HG03575 (cell line): ENCODE results near the gene PPP4R1.
"Not testable (repeated sequence)": the region's sequence is repeated elsewhere in the genome, so short reads cannot be mapped to it uniquely, and the experiment has no call there.

Experiments
- ATAC-seq: cut with Tn5 transposase; IDR thresholded peaks from one replicate; pipeline ENCODE4 v1.9.1; 2021; ENCODE audit not compliant: unreplicated experiment, insufficient number of reproducible peaks, low FRiP score; ENCODE audit errors: extremely low read depth

PPP4R1 gene

DNA sequence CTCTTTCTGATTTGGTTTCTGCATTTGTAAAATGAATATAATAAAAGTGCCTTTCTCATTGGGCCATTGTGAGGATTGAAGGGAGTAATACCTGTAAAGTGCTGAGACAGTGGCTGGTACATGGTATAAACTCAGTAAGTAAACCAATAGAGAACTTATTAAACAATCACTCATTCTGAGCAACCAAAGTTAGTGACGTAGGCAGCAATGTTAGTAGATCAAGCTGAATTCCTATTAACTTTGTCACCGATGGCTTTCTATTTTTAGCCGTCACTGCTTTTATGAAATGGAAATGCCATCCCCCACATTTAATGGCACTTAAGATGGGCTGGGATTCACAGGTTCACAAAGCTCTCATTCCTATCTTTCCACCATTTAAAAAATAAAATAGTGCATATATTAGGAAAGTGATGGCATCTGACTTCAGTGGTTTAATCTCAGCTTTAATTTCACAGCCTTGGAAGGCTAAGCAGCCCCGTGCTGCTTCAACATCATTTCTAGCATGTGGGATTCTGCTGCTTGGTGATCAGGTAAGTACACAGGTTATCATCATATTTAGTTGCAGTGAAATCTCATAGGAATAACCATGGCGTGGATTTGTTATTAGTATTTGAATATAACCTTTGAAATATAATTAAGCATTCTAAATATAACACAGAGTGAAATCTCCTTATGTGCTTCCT lies 17.6 kb upstream of the PPP4R1 start:
- no peak for ATAC-seq

DNA sequence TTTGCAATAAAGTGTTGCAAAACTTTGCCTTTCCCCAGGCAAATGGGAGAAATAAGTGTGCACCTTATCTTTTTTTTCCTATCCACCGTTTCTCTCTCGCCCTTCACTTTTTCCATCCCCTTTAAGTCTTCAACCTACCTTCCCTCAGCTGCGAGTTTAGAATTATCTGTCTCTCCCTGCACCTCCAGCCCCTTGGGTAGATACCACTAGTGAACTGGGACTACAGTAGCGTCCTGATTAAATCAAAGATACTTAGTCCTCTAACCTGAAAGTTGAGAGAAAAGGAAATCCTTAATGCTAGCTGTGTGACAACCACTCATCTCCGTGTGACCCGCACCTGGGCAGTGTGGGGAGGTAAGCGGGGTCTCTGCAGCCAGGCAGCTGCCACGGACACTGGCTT lies 16.1 kb upstream of the PPP4R1 start:
- no peak for ATAC-seq

DNA sequence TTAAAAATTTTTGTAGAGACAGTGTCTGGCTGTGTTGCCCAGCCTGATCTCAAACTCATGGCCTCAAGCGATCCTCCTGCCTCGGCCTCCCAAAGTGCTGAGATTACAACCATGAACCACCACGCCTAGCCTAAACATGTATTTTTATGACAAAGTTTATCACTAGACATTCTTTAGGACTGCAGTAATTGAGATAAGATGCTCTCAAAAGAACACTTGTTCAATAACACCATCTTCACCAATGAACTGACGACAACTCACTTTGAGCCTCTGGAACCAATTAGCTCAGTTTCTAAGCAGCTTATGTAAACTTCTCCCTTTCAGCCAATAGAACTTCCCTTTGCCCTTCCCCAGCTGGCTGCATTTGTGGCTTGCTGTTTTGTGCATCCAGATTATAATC lies 15.3 kb upstream of the PPP4R1 start:
- no peak for ATAC-seq

DNA sequence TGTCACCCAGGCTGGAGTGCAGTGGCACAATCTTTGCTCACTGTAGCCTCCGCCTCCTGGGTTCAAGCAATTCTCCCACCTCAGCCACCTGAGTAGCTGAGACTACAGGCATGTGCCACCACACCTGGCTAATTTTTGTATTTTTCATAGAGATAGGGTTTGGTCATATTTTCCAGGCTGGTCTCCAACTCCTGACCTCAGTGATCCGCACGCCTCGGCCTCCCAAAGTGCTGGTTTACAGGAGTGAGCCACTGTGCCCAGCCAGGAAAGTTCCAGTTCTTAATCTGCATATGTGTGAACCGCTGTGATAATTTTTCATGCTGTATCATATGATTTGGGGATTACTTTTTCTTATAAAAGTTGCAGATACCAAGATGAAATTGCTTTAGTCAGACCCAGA lies 14.6 kb upstream of the PPP4R1 start:
- ATAC-seq: no peak

DNA sequence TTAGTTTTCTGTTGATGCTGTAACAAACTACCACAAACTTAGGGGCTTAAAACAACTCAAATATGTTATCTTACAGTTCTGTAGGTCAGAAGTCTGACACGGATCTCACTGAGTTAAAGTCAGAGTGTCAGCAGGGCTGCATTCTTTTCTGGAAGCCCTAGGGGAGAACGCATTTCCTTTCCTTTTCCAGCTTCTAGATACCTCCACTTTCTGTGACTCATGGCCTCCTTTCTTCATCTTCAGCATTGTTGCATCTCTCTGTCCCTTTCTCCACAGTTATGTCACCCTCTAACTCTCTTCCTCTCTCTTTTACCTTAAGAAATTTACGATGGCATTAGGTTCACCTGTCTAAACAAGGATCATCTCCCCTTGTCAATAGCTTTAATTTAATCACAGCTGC lies 13.3 kb upstream of the PPP4R1 start:
- ATAC-seq: no peak

GRCh38 chr18:9619990-9620389 lies 5.6 kb upstream of the PPP4R1 start:
- ATAC-seq: no peak

- ATAC-seq: no peak
Measured at GRCh38 chr18:9619545-9619944, 5.2 kb upstream of the PPP4R1 start.

- no peak for ATAC-seq
Measured at GRCh38 chr18:9619056-9619455, 4.7 kb upstream of the PPP4R1 start.

GRCh38 chr18:9617006-9617542 lies 2.7 kb upstream of the PPP4R1 start:
- ATAC-seq: no peak

- no peak for ATAC-seq
Measured at GRCh38 chr18:9616049-9616448, 1.7 kb upstream of the PPP4R1 start.

DNA sequence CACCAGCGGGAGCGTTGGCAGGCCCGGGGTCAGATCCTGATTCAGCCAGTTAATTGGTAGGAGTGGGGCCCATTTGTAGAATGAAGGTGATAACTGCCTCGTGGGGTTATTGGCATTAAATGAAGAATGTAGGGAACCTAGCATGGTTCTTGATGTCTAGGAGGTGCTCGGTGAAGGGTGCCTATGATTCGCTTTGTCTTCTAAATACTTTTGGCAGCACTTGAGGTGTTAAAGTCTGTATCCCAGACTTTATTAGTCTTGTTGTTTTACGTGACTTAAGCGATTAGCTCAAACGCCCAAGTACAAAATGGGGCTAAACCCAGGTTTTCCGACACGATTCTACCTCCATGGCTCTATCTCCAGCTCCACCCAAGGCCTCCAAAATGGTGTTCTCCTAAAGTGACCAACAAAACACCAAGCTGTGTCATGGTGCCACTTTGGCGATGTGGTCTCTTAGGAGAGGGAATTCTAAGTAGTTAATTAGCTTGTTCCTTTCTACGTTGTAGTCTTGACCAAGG lies 980 bp upstream of the PPP4R1 start:
- no peak for ATAC-seq

DNA sequence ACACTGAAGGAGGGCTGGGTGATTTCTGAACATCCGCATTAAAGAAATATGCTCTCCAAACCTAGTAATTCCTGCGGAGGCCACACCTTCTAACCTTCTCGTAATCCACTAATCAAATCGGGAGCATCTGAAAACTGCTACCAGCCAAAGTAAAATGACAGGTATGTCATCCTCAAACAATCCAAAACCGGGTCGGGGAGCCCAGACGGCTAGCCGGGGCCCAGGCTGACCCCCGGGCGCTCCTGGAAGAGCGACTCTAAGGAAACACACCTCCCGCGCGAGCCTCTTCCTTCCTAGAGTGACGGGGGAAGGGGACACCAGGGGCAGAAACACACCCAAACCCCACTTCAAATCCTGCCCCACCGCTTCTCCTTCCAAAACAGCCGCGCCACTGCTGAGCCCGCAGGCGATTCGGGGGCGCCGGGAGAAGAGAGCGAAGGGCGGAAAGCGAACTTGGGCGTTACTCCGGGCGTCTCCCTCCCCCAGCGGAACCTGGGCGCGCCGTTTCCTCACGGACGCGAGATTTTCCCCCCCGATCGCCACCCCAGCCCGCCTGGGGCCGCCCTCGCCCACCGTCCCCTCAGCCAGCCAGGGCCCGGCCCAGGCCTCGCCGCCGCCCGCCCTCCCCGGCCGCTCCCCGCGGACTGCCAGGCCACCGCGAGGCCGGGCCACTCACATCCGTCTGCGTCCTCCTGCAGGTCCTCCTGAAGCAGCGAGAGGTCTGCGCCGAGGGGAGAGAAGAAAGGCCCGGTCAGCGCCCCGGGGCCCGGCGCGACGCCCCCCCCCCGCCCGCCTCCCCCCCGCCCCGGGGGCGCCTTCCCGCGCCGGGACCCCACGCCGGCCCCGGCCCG lies 584 bp downstream of the PPP4R1 start:
- no peak for ATAC-seq

DNA sequence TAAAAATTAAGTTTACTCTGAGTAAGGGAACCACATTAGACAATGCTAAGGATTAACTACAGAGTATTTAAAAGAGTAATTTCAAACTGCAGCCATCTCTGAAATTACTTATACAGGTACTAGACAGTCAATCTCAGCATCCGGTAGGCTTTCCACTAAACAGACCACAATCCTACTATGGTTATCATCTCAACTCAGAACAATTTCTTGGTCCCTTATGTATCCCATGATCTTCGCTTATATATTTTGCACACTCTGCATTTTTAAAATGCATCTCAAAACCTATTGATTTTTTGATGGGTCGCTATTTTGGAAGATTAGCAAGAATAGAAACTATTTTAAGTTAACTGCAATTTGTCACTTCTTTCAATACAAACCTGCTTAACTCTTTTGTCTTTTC lies 1.4 kb downstream of the PPP4R1 start:
- ATAC-seq: no peak

DNA sequence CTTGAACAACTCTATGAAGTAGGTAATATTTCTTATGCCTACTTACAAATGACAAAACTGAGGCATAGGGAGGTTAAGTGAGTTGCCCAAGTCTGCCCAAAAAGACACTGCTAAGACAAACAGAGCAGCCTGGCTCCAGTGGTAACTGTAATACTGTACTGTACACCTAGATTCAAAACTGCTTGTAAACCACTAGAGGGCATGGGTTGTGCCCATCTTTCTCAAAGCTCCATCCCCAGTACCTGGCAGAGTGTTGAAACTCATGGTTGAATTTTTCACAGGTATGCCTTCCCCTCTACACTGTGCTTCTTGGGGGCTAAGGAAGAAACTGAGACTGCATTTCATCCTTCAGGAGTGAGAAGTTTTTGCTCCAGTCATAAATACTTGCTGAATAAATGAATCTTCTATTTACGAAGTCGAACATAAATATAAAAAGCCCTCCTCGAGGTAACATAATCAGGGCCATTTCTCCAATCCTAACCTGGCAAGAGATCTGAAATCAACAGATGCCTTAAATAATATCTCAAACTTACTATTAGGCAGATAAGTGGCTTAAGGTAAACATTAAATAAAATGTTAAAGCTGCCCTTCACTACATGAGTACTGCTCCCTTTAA lies 2.0 kb downstream of the PPP4R1 start:
- ATAC-seq: peak; percentile 65

DNA sequence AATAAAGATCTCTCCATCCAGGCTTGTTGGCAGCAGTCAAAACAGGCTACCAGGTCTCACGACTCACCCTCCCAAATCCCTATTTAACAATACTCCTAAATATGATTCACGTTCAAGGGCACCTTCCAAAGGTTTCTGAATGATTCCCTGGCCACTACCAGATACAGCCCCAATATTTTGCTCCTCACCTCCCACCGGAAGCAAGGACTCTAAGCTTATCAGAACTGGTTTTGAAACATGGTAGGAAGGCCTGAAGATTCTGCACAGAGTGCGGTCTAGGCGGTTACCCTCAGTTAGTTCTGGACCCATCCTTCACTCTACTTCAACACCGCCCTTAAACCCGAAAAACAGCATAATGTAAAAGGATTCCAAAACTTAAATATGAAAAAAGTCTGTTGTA lies 5.2 kb downstream of the PPP4R1 start:
- no peak for ATAC-seq

DNA sequence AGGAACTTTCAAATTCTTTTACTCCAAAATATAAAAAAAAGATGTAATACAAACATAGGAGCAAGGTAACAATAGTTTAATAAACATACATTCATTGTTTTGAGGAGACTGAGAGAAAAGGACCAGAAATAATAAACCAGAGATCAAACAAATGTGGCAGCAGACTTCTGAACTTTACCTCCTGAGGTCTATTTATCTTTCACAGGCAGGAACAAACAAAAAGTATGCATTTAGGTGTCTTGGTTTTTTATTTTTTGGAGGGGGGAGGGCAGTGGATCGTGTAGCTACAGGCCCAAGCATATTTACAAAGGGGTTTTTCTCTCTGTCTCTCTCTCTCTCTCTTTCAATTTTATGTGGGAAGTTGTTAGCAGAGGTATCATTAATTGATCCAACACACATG lies 5.6 kb downstream of the PPP4R1 start:
- no peak for ATAC-seq

DNA sequence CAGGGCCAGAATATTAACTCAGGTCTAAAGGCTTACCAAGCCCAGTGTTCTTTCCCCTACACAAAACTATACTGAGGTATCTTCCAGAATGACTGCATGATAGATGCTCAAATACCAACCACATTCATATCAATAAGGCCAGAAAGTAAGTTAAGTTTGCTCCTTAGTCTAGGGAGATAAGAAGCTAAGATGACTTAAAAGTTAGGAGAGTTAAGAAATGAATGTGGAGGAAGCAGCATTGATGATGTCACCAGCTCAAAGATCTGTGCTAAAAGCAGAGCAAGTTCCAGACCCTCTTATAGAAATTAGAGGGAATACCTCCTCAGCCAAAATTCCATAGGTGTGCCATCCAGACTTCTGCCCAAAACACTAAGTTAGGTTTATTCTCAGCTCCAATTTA lies 6.1 kb downstream of the PPP4R1 start:
- ATAC-seq: no peak

DNA sequence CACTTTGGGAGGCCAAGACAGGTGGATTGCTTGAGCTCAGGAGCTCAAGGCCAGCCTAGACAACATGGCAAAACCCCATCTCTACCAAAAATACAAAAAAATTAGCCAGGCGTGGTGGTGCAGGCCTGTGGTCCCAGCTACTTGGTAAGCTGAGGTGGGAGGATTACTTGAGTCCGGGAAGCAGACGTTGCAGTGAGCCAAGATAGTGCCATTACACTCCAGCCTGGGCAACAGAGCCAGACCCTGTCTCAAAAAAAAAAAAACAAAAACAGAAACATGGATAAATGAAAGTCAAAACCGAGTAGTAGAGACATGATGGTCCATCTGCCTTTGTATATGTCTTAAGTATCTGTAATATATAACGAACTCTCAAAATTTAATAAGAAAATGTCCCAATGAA lies 7.2 kb downstream of the PPP4R1 start:
- not testable (repeated sequence) for ATAC-seq

- no peak for ATAC-seq
Measured at GRCh38 chr18:9606039-9606438, 8.3 kb downstream of the PPP4R1 start.

DNA sequence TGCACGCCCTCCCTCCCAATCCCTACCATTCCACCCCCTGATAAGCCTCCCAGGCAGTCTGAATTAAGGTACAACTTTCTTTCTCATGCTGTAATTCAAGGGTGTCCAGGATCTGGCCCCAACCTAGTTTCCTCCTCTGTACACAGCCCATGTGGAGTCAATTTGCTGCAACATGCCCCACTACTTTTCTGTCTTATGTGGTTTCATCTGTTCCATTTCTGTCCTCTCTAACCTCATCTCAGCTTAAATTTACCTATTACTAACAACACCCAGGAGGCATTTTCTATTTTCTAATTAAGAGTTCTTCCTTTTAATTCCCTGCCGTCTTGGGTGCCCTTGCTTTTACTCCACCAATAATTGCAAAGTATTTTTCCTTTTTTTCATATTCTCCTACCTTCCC lies 10.0 kb downstream of the PPP4R1 start:
- ATAC-seq: no peak
